PC-3 (cell line): Measurements from ENCODE around the gene DIS3L2.

Experiments
- CTCF ChIP-seq: fragments of 300-600 bp; sonication (generic); conservative IDR thresholded peaks from 2 replicates; pipeline ENCODE4 v1.5.1; 2017; ENCODE audit warnings: antibody characterized with exemption, low read depth, mild to moderate bottlenecking, low read length
- EZH2phosphoT487 ChIP-seq: fragments of 300-600 bp; sonication (generic); IDR thresholded peaks from 2 replicates; pipeline ENCODE4 v1.6.1; 2018; ENCODE audit warnings: mild to moderate bottlenecking, antibody characterized with exemption, low read length, borderline replicate concordance

- TF ChIP-seq CTCF = peak; percentile 71
- no peak for TF ChIP-seq EZH2phosphoT487
Observed at GRCh38 chr2:232333361-232334135, 372.0 kb downstream of the DIS3L2 start.
